ENCODE data around the gene ABHD2.
A peak's percentile ranks its signal among the peaks of the same experiment; 100 is the strongest.

The ABHD2 gene

GRCh38 chr15:89103481-89104171, 15.4 kb downstream of the ABHD2 start:
- no peaks in the 10 kb centered on the region for H3K27me3 ChIP-seq (ENCODE audit: low read depth, low read length)
- peak overlapping the region; percentile 73 for H3K27ac ChIP-seq (ENCODE audit: low read length)
- no peak overlapping the region for H3K4me3 ChIP-seq (ENCODE audit: low read depth in 1 of 2, low read length in 2 of 2)
- H3K4me1 ChIP-seq (ENCODE audit: control insufficient read depth in 1 of 2, insufficient read depth in 2 of 2, low read length in 2 of 2), result peaks cover 26 to 34% of the 10 kb centered on the region in 2 donors
- peaks cover 3 to 4% of the 10 kb centered on the region in 2 donors for H3K36me3 ChIP-seq (ENCODE audit: control insufficient read depth in 1 of 2, insufficient read depth in 2 of 2, low read length in 2 of 2)
- H3K9me3 ChIP-seq (ENCODE audit: control insufficient read depth in 1 of 2, low read length in 2 of 2), result no peaks in the 10 kb centered on the region

- no peaks in the 10 kb centered on the region for H3K9me3 ChIP-seq (ENCODE audit: control insufficient read depth in 1 of 2, low read length in 2 of 2)
- H3K36me3 ChIP-seq (ENCODE audit: control insufficient read depth in 1 of 2, insufficient read depth in 2 of 2, low read length in 2 of 2), result peaks cover 3 to 4% of the 10 kb centered on the region in 2 donors
- peaks cover 26 to 29% of the 10 kb centered on the region in 2 donors for H3K4me1 ChIP-seq (ENCODE audit: control insufficient read depth in 1 of 2, insufficient read depth in 2 of 2, low read length in 2 of 2)
- peak overlapping the region; percentile 73 for H3K27ac ChIP-seq (ENCODE audit: low read length)
- no peak overlapping the region for H3K4me3 ChIP-seq (ENCODE audit: low read depth in 1 of 2, low read length in 2 of 2)
- H3K27me3 ChIP-seq (ENCODE audit: low read depth, low read length), result no peaks in the 10 kb centered on the region
Observed at GRCh38 chr15:89104172-89104564, 15.9 kb downstream of the ABHD2 start.

- peaks cover 26 to 29% of the 10 kb centered on the region in 2 donors for H3K4me1 ChIP-seq (ENCODE audit: control insufficient read depth in 1 of 2, insufficient read depth in 2 of 2, low read length in 2 of 2)
- H3K27ac ChIP-seq (ENCODE audit: low read length), result peak overlapping the region; percentile 73
- no peaks in the 10 kb centered on the region for H3K9me3 ChIP-seq (ENCODE audit: control insufficient read depth in 1 of 2, low read length in 2 of 2)
- H3K27me3 ChIP-seq (ENCODE audit: low read depth, low read length), result no peaks in the 10 kb centered on the region
- no peak overlapping the region for H3K4me3 ChIP-seq (ENCODE audit: low read depth in 1 of 2, low read length in 2 of 2)
- H3K36me3 ChIP-seq (ENCODE audit: control insufficient read depth in 1 of 2, insufficient read depth in 2 of 2, low read length in 2 of 2), result peaks cover 3 to 4% of the 10 kb centered on the region in 2 donors
Observed at GRCh38 chr15:89105147-89105546, 16.9 kb downstream of the ABHD2 start.

- Histone ChIP-seq H3K27me3 (ENCODE audit: low read depth, low read length) (no peaks in the 10 kb centered on the region), H3K4me1 (ENCODE audit: control insufficient read depth in 1 of 2, insufficient read depth in 2 of 2, low read length in 2 of 2) (peaks cover 21 to 24% of the 10 kb centered on the region in 2 donors), H3K4me3 (ENCODE audit: low read depth in 1 of 2, low read length in 2 of 2) (no peak overlapping the region), H3K9me3 (ENCODE audit: control insufficient read depth in 1 of 2, low read length in 2 of 2) (no peaks in the 10 kb centered on the region), H3K27ac (ENCODE audit: low read length) (no peak overlapping the region), H3K36me3 (ENCODE audit: control insufficient read depth in 1 of 2, insufficient read depth in 2 of 2, low read length in 2 of 2) (peaks cover 3 to 4% of the 10 kb centered on the region in 2 donors)
Observed at GRCh38 chr15:89106200-89106599, 17.9 kb downstream of the ABHD2 start.

GRCh38 chr15:89107984-89108383, 19.7 kb downstream of the ABHD2 start:
- H3K36me3 ChIP-seq (ENCODE audit: control insufficient read depth in 1 of 2, insufficient read depth in 2 of 2, low read length in 2 of 2), result peaks cover 0 to 4% of the 10 kb centered on the region in 2 donors
- no peaks in the 10 kb centered on the region for H3K27me3 ChIP-seq (ENCODE audit: low read depth, low read length)
- H3K9me3 ChIP-seq (ENCODE audit: control insufficient read depth in 1 of 2, low read length in 2 of 2), result no peaks in the 10 kb centered on the region
- H3K4me3 ChIP-seq (ENCODE audit: low read depth in 1 of 2, low read length in 2 of 2), result no peak overlapping the region
- no peak overlapping the region for H3K27ac ChIP-seq (ENCODE audit: low read length)
- peaks cover 15 to 20% of the 10 kb centered on the region in 2 donors for H3K4me1 ChIP-seq (ENCODE audit: control insufficient read depth in 1 of 2, insufficient read depth in 2 of 2, low read length in 2 of 2)

GRCh38 chr15:89108835-89109234, 20.6 kb downstream of the ABHD2 start:
- H3K4me1 ChIP-seq (ENCODE audit: control insufficient read depth in 1 of 2, insufficient read depth in 2 of 2, low read length in 2 of 2), result peaks cover 14 to 22% of the 10 kb centered on the region in 2 donors
- no peak overlapping the region for H3K4me3 ChIP-seq (ENCODE audit: low read depth in 1 of 2, low read length in 2 of 2)
- H3K27ac ChIP-seq (ENCODE audit: low read length), result no peak overlapping the region
- no peaks in the 10 kb centered on the region for H3K27me3 ChIP-seq (ENCODE audit: low read depth, low read length)
- no peaks in the 10 kb centered on the region for H3K9me3 ChIP-seq (ENCODE audit: control insufficient read depth in 1 of 2, low read length in 2 of 2)
- H3K36me3 ChIP-seq (ENCODE audit: control insufficient read depth in 1 of 2, insufficient read depth in 2 of 2, low read length in 2 of 2), result peaks cover 3 to 4% of the 10 kb centered on the region in 2 donors

- Histone ChIP-seq H3K4me3 (ENCODE audit: low read depth in 1 of 2, low read length in 2 of 2) (no peak overlapping the region), H3K36me3 (ENCODE audit: control insufficient read depth in 1 of 2, insufficient read depth in 2 of 2, low read length in 2 of 2) (peaks cover under 1 to 7% of the 10 kb centered on the region in 2 donors), H3K27ac (ENCODE audit: low read length) (no peak overlapping the region), H3K27me3 (ENCODE audit: low read depth, low read length) (no peaks in the 10 kb centered on the region), H3K4me1 (ENCODE audit: control insufficient read depth in 1 of 2, insufficient read depth in 2 of 2, low read length in 2 of 2) (peaks cover 14 to 20% of the 10 kb centered on the region in 2 donors), H3K9me3 (ENCODE audit: control insufficient read depth in 1 of 2, low read length in 2 of 2) (no peaks in the 10 kb centered on the region)
Observed at GRCh38 chr15:89109238-89109637, 21.0 kb downstream of the ABHD2 start.

GRCh38 chr15:89110060-89110459, 21.8 kb downstream of the ABHD2 start:
- Histone ChIP-seq H3K36me3 (ENCODE audit: control insufficient read depth in 1 of 2, insufficient read depth in 2 of 2, low read length in 2 of 2) (peaks cover 0 to 7% of the 10 kb centered on the region in 2 donors), H3K4me1 (ENCODE audit: control insufficient read depth in 1 of 2, insufficient read depth in 2 of 2, low read length in 2 of 2) (peaks cover 20 to 24% of the 10 kb centered on the region in 2 donors), H3K27ac (ENCODE audit: low read length) (no peak overlapping the region), H3K27me3 (ENCODE audit: low read depth, low read length) (no peaks in the 10 kb centered on the region), H3K9me3 (ENCODE audit: control insufficient read depth in 1 of 2, low read length in 2 of 2) (no peaks in the 10 kb centered on the region), H3K4me3 (ENCODE audit: low read depth in 1 of 2, low read length in 2 of 2) (no peak overlapping the region)

- Histone ChIP-seq H3K4me1 (ENCODE audit: control insufficient read depth in 1 of 2, insufficient read depth in 2 of 2, low read length in 2 of 2) (peaks cover 29 to 32% of the 10 kb centered on the region in 2 donors), H3K9me3 (ENCODE audit: control insufficient read depth in 1 of 2, low read length in 2 of 2) (no peaks in the 10 kb centered on the region), H3K27ac (ENCODE audit: low read length) (peak overlapping the region; percentile 15), H3K4me3 (ENCODE audit: low read depth in 1 of 2, low read length in 2 of 2) (no peak overlapping the region), H3K36me3 (ENCODE audit: control insufficient read depth in 1 of 2, insufficient read depth in 2 of 2, low read length in 2 of 2) (peaks cover 0 to 7% of the 10 kb centered on the region in 2 donors), H3K27me3 (ENCODE audit: low read depth, low read length) (no peaks in the 10 kb centered on the region)
Observed at GRCh38 chr15:89111352-89111751, 23.1 kb downstream of the ABHD2 start.

GRCh38 chr15:89111961-89112340, 23.7 kb downstream of the ABHD2 start:
- H3K4me1 ChIP-seq (ENCODE audit: control insufficient read depth in 1 of 2, insufficient read depth in 2 of 2, low read length in 2 of 2), result peaks cover 29 to 32% of the 10 kb centered on the region in 2 donors

GRCh38 chr15:89112341-89112971, 24.2 kb downstream of the ABHD2 start:
- Histone ChIP-seq H3K4me1 (ENCODE audit: control insufficient read depth in 1 of 2, insufficient read depth in 2 of 2, low read length in 2 of 2) (peaks cover 29 to 35% of the 10 kb centered on the region in 2 donors), H3K9me3 (ENCODE audit: control insufficient read depth in 1 of 2, low read length in 2 of 2) (no peaks in the 10 kb centered on the region), H3K36me3 (ENCODE audit: control insufficient read depth in 1 of 2, insufficient read depth in 2 of 2, low read length in 2 of 2) (peaks cover 5 to 14% of the 10 kb centered on the region in 2 donors), H3K4me3 (ENCODE audit: low read depth in 1 of 2, low read length in 2 of 2) (no peak overlapping the region), H3K27me3 (ENCODE audit: low read depth, low read length) (no peaks in the 10 kb centered on the region), H3K27ac (ENCODE audit: low read length) (peak overlapping the region; percentile 57)

More at GRCh38 chr15:89111961-89112340, 23.7 kb downstream of the ABHD2 start:
- no peaks in the 10 kb centered on the region for H3K9me3 ChIP-seq (ENCODE audit: control insufficient read depth in 1 of 2, low read length in 2 of 2)
- H3K36me3 ChIP-seq (ENCODE audit: control insufficient read depth in 1 of 2, insufficient read depth in 2 of 2, low read length in 2 of 2), result peaks cover 0 to 11% of the 10 kb centered on the region in 2 donors
- no peak overlapping the region for H3K4me3 ChIP-seq (ENCODE audit: low read depth in 1 of 2, low read length in 2 of 2)
- H3K27ac ChIP-seq (ENCODE audit: low read length), result peak overlapping the region; percentile 57
- no peaks in the 10 kb centered on the region for H3K27me3 ChIP-seq (ENCODE audit: low read depth, low read length)
